ENCODE data around the gene MRPL58.

MRPL58 gene

GRCh38 chr17:75047398-75048098 lies 35.1 kb downstream of the MRPL58 start:
- DNase-seq (ENCODE audit: low spot score): no peak

GRCh38 chr17:75048249-75048878 lies 35.9 kb downstream of the MRPL58 start:
- DNase-seq (ENCODE audit: low spot score): peak; percentile 46

GRCh38 chr17:75049057-75049456 lies 36.6 kb downstream of the MRPL58 start:
- no peak for DNase-seq (ENCODE audit: low spot score)

- DNase-seq (ENCODE audit: low spot score): no peak
Observed at GRCh38 chr17:75049706-75050105, 37.2 kb downstream of the MRPL58 start.

- no peak for DNase-seq (ENCODE audit: low spot score)
Observed at GRCh38 chr17:75051941-75052340, 39.5 kb downstream of the MRPL58 start.

- DNase-seq (ENCODE audit: low spot score): peak; percentile 89
Observed at GRCh38 chr17:75059369-75060345, 47.2 kb downstream of the MRPL58 start.

GRCh38 chr17:75060434-75061054 lies 48.1 kb downstream of the MRPL58 start:
- no peak for DNase-seq (ENCODE audit: low spot score)

GRCh38 chr17:75061055-75061438 lies 48.6 kb downstream of the MRPL58 start:
- DNase-seq (ENCODE audit: low spot score): no peak

- no peak for DNase-seq (ENCODE audit: low spot score)
Observed at GRCh38 chr17:75061618-75062017, 49.1 kb downstream of the MRPL58 start.

GRCh38 chr17:75063201-75063600 lies 50.7 kb downstream of the MRPL58 start:
- no peak for DNase-seq (ENCODE audit: low spot score)

- no peak for DNase-seq (ENCODE audit: low spot score)
Observed at GRCh38 chr17:75063626-75064025, 51.2 kb downstream of the MRPL58 start.

- DNase-seq (ENCODE audit: low spot score): no peak
Observed at GRCh38 chr17:75064040-75064439, 51.6 kb downstream of the MRPL58 start.

GRCh38 chr17:75064460-75064859 lies 52.0 kb downstream of the MRPL58 start:
- DNase-seq (ENCODE audit: low spot score): no peak

- no peak for DNase-seq (ENCODE audit: low spot score)
Observed at GRCh38 chr17:75064867-75065561, 52.5 kb downstream of the MRPL58 start.

GRCh38 chr17:75065562-75066151 lies 53.2 kb downstream of the MRPL58 start:
- DNase-seq (ENCODE audit: low spot score): no peak

GRCh38 chr17:75067856-75068255 lies 55.4 kb downstream of the MRPL58 start:
- DNase-seq (ENCODE audit: low spot score): no peak

GRCh38 chr17:75068750-75069149 lies 56.3 kb downstream of the MRPL58 start:
- DNase-seq (ENCODE audit: low spot score): no peak

GRCh38 chr17:75069783-75070182 lies 57.3 kb downstream of the MRPL58 start:
- DNase-seq (ENCODE audit: low spot score): no peak
